ENCODE measurements around the gene DARS1.
A peak's percentile ranks its signal among the peaks of the same experiment; 100 is the strongest.

Gene DARS1

GRCh38 chr2:136014411-136014810 is 29.0 kb upstream of the DARS1 start:
- DNase-seq: no peak

GRCh38 chr2:136013955-136014354 is 28.5 kb upstream of the DARS1 start:
- no peak for DNase-seq

- DNase-seq: no peak
Observed at GRCh38 chr2:136013136-136013685, 27.8 kb upstream of the DARS1 start.

- DNase-seq: no peak
Observed at GRCh38 chr2:136012315-136012714, 26.9 kb upstream of the DARS1 start.

- no peak for DNase-seq
Observed at GRCh38 chr2:136010126-136010525, 24.7 kb upstream of the DARS1 start.

GRCh38 chr2:136008205-136008865 is 22.9 kb upstream of the DARS1 start:
- peak in 5 of 6 experiments; percentile 6 to 43 (median 16) for DNase-seq

- no peak for DNase-seq
Observed at GRCh38 chr2:136006658-136007057, 21.2 kb upstream of the DARS1 start.

- DNase-seq: no peak
Observed at GRCh38 chr2:136005462-136006196, 20.2 kb upstream of the DARS1 start.

GRCh38 chr2:136004965-136005364 is 19.5 kb upstream of the DARS1 start:
- no peak for DNase-seq

GRCh38 chr2:136001131-136001530 is 15.7 kb upstream of the DARS1 start:
- no peak for DNase-seq

- no peak for DNase-seq
Observed at GRCh38 chr2:136000502-136000901, 15.1 kb upstream of the DARS1 start.

- DNase-seq: no peak
Observed at GRCh38 chr2:135999899-136000298, 14.5 kb upstream of the DARS1 start.

GRCh38 chr2:135998879-135999278 is 13.5 kb upstream of the DARS1 start:
- no peak for DNase-seq

GRCh38 chr2:135997380-135997779 is 12.0 kb upstream of the DARS1 start:
- DNase-seq: no peak

GRCh38 chr2:135996304-135996703 is 10.9 kb upstream of the DARS1 start:
- DNase-seq: no peak

GRCh38 chr2:135994281-135994680 is 8.9 kb upstream of the DARS1 start:
- no peak for DNase-seq

- no peak for DNase-seq
Observed at GRCh38 chr2:135993421-135993820, 8.0 kb upstream of the DARS1 start.

- no peak for DNase-seq
Observed at GRCh38 chr2:135991861-135992260, 6.4 kb upstream of the DARS1 start.

GRCh38 chr2:135987441-135987840 is 2.0 kb upstream of the DARS1 start:
- no peak for DNase-seq

GRCh38 chr2:135986507-135986906 is 1.1 kb upstream of the DARS1 start:
- DNase-seq: no peak

GRCh38 chr2:135985826-135986393 is 484 bp upstream of the DARS1 start:
- peak in 5 of 6 experiments; percentile 67 to 87 (median 78) for DNase-seq

GRCh38 chr2:135984199-135985017 is 1.0 kb downstream of the DARS1 start:
- DNase-seq: no peak
